ENCODE data around the gene ASS1. TPM values are rescaled to one million over a fixed set of nuclear protein-coding genes. Genes with fewer than 3 reads are reported as not detected.

The ASS1 gene
- total RNA-seq, 1 experiment from 2014 or later: 40.3 TPM

DNA sequence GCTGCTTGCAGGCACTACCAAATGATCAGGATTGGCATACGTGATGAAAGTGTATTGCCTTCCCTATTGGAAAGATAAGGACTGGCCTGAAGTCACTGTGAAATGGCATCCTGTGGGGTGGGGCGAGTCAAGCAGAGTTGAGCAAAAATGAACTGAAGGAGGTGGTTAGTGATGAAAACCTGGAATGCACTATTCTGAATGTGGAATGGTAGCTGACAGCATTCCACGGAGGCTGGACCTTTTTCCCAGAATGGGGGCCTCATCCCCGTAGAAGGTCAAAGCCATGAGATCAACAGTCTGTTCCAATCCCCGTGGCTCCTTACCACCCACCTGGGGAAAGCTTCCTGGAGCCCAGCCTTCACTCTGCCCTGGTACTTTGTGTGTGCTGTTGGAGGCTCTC lies 37.7 kb downstream of the ASS1 start:
- TF ChIP-seq, protein P1, sequence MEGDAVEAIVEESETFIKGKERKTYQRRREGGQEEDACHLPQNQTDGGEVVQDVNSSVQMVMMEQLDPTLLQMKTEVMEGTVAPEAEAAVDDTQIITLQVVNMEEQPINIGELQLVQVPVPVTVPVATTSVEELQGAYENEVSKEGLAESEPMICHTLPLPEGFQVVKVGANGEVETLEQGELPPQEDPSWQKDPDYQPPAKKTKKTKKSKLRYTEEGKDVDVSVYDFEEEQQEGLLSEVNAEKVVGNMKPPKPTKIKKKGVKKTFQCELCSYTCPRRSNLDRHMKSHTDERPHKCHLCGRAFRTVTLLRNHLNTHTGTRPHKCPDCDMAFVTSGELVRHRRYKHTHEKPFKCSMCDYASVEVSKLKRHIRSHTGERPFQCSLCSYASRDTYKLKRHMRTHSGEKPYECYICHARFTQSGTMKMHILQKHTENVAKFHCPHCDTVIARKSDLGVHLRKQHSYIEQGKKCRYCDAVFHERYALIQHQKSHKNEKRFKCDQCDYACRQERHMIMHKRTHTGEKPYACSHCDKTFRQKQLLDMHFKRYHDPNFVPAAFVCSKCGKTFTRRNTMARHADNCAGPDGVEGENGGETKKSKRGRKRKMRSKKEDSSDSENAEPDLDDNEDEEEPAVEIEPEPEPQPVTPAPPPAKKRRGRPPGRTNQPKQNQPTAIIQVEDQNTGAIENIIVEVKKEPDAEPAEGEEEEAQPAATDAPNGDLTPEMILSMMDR (IDR thresholded peaks at IDR 0.05; ENCODE audit: unreplicated experiment): no peak
- no peak for DNase-seq
- CTCF ChIA-PET: no interaction called here
- Mint-ChIP-seq H3K4me3 (ENCODE audit: low read depth, unreplicated experiment) (no peak overlapping the region), H3K4me1 (ENCODE audit: low read depth, unreplicated experiment) (no peaks in the 10 kb centered on the region), H3K27ac (ENCODE audit: unreplicated experiment) (no peak overlapping the region), H3K36me3 (ENCODE audit: insufficient read depth, unreplicated experiment) (no peaks in the 10 kb centered on the region), H3K27me3 (ENCODE audit: unreplicated experiment) (no peaks in the 10 kb centered on the region), H3K9me3 (ENCODE audit: low read depth, unreplicated experiment) (no peaks in the 10 kb centered on the region)
- intact Hi-C loops (cut with micrococcal nuclease; ENCODE audit: unreplicated experiment): no loop called here
- BruUV-seq (replicated peaks): no TSS peak

DNA sequence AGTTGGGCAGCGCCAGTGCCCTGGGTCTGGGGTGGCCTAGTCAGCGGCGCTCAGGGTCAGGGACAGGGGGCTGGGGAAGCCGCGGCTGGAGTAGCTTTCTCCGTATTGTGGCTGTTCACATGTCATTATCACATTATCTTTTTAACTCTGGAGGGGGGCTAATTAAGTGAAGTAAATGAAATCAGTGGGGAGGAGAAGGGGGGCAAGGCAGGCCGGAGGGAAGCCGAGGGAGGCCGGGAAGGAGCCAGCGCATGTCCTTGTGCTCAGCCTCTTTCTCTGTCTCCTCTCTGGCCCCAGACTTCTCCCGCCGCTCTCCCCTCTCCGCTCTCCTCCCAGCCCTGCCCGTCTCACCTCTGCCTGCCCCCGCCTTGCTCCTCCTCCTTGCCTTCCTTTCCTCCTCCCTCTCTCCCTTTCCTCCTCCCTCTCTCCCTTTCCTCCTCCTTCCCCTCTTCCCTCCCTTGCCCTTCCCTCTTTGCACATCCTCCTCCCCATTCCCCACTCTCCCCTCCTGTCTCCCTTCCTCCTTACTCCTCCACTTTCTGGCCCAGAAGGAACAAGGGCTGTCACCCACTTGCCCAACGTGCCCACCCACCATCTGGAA lies 38.7 kb downstream of the ASS1 start:
- Mint-ChIP-seq H3K9me3 (ENCODE audit: low read depth, unreplicated experiment) (no peaks in the 10 kb centered on the region), H3K27me3 (ENCODE audit: unreplicated experiment) (no peaks in the 10 kb centered on the region), H3K27ac (ENCODE audit: unreplicated experiment) (no peak overlapping the region), H3K4me1 (ENCODE audit: low read depth, unreplicated experiment) (no peaks in the 10 kb centered on the region), H3K4me3 (ENCODE audit: low read depth, unreplicated experiment) (no peak overlapping the region), H3K36me3 (ENCODE audit: insufficient read depth, unreplicated experiment) (no peaks in the 10 kb centered on the region)
- no peak for DNase-seq
- BruUV-seq (replicated peaks): no TSS peak
- CTCF ChIA-PET: no interaction called here
- TF ChIP-seq, protein P1 (IDR thresholded peaks at IDR 0.05; ENCODE audit: unreplicated experiment): no peak
- intact Hi-C loops (cut with micrococcal nuclease; ENCODE audit: unreplicated experiment): no loop called here

DNA sequence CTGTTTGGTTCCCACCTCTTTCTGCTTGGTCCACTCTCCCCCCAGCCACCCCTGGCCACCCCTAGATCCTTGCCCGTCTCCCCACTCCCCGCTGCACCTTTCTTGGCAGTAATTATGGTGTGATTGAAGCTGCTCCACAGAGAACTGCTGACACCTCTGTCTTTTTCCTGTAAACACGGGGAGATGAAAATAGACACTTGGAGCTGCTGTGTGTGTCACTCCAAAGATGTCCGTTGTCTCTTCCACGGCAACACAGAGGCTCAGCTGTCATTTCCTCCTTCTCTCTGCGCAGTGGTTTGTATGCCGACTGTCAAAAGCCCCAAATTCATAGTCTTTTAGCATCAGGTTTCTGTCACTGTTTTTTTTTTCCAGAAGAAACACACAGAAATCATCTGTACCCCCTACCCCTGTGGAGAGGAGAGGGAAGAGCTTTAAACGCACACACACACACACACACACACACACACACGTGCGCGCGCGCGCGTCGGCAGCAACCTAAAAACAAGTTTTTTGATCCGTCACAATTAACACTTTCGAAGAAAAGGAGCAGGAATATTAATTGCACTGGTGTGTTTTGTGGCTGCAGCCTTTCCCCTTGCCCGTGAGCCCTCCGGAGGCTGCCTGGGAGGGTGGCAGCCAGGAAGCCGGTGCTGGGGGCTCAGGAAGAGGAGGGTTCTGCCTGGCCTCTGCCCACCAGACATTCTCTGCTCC lies 39.8 kb downstream of the ASS1 start:
- CTCF ChIA-PET: no interaction called here
- Mint-ChIP-seq H3K36me3 (ENCODE audit: insufficient read depth, unreplicated experiment) (no peaks in the 10 kb centered on the region), H3K9me3 (ENCODE audit: low read depth, unreplicated experiment) (no peaks in the 10 kb centered on the region), H3K4me1 (ENCODE audit: low read depth, unreplicated experiment) (no peaks in the 10 kb centered on the region), H3K4me3 (ENCODE audit: low read depth, unreplicated experiment) (no peak overlapping the region), H3K27ac (ENCODE audit: unreplicated experiment) (no peak overlapping the region), H3K27me3 (ENCODE audit: unreplicated experiment) (no peaks in the 10 kb centered on the region)
- intact Hi-C loops (cut with micrococcal nuclease; ENCODE audit: unreplicated experiment): no loop called here
- TF ChIP-seq, protein P1 (IDR thresholded peaks at IDR 0.05; ENCODE audit: unreplicated experiment): no peak
- no peak for DNase-seq
- no TSS peak for BruUV-seq (replicated peaks)

DNA sequence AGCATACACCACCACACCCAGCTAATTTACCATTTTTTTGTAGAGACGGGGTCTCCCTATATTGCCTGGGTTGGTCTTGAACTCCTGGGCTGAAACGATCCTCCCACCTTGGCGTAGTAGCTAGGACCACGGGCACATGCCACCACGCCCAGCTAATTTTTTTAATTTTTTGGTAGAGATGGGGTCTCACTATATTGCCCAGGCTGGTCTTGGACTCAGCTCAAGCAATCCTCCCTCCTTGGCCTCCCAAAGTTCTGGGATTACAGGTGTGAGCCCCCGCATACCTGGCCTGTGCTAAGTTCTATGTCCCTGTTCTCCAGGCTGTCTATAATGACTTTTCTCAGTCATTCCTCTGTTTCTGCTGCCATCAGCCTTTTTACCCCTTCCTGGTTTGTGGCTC lies 41.3 kb downstream of the ASS1 start:
- Mint-ChIP-seq H3K36me3 (ENCODE audit: insufficient read depth, unreplicated experiment) (no peaks in the 10 kb centered on the region), H3K4me3 (ENCODE audit: low read depth, unreplicated experiment) (no peak overlapping the region), H3K27me3 (ENCODE audit: unreplicated experiment) (no peaks in the 10 kb centered on the region), H3K4me1 (ENCODE audit: low read depth, unreplicated experiment) (no peaks in the 10 kb centered on the region), H3K9me3 (ENCODE audit: low read depth, unreplicated experiment) (no peaks in the 10 kb centered on the region), H3K27ac (ENCODE audit: unreplicated experiment) (no peak overlapping the region)
- TF ChIP-seq, protein P1 (IDR thresholded peaks at IDR 0.05; ENCODE audit: unreplicated experiment): no peak
- BruUV-seq (replicated peaks): no TSS peak
- intact Hi-C loops (cut with micrococcal nuclease; ENCODE audit: unreplicated experiment): no loop called here
- DNase-seq: no peak
- CTCF ChIA-PET: no interaction called here

Measured in Calu3 (cell line).